Umbilical cord (tissue), 2 donors: ENCODE data around the gene SRPK2. TPM values are rescaled to one million over a fixed set of nuclear protein-coding genes. Genes with fewer than 3 reads are reported as not detected.
A peak's percentile ranks its signal among the peaks of the same experiment; 100 is the strongest.
"Not testable (repeated sequence)": the region's sequence is repeated elsewhere in the genome, so short reads cannot be mapped to it uniquely, and the experiment has no call there.

Experiments used
- DNase-seq: peaks from one replicate; pipeline ENCODE4 v3.0.0-alpha.2; 2015; ENCODE audit warnings: low spot score
- total RNA-seq: library from RNA; depleted of rRNA; stranded (reverse); fragments of >200 nt; gene quantifications from one replicate; pipeline ENCODE4 v1.2.3, GENCODE V29; 2014; ENCODE audit warnings: low replicate concordance; ENCODE audit not compliant: insufficient read depth

The SRPK2 gene
- total RNA-seq, 1 donor from 2014 or later: 59.7 TPM

DNA sequence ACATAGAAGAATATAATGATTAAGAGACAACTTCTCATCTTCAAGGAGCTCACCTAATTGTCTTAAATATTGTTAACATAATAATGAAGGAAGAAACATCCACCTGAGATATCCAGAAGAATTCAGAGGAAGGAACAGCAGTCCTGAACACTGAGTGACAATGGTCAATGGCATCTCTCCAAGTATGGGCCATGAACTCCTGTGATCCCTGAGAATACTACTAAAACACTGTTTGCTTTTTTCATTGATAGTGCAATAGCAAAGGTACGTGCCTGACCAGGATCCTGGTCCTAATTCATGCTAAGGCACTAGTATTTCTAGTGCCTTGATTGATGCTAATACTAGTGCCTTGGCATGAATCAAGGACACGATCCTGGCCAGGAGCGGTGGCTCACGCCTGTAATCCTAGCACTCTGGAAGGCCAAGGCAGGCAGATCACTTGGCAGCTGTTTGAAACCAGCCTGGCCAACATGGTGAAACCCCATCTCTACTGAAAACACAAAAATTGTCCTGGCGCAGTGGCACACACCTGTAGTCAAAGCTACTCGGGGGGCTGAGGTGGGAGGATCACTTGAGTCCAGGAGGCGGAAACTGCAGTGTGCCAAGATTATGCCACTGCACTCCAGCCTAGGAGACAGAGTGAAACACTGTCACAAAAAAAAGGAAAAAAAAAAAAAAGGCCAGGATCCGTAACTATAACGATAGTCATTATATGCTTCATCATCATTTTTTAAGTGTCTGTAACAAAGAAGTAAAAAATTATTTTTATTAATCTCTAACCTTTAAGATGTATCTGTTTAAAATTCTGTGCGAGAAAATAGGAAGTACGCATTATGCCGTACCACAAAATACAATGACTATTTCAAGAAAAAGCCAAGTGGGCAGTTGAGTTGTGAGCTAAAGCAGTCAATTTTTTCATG lies 49.1 kb downstream of the SRPK2 start:
- DNase-seq: no peak

DNA sequence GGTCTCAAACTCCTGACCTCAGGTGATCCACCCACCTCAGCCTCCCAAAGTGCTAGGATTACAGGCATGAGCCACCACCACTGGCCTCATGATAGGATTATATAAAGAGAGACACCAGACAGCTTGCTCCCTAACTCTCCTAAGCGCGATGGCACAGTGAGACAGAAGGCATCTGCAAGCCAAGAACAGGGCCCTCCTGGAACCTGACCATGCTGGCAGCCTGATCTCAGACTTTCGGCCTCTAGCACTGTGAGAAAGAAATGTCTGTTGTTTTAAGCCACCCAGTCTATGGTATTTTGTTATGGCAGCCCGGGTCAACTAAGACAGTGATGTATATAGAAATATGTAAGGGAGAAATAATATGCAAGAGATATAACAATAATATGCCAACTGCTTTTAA lies 51.2 kb downstream of the SRPK2 start:
- DNase-seq: no peak

DNA sequence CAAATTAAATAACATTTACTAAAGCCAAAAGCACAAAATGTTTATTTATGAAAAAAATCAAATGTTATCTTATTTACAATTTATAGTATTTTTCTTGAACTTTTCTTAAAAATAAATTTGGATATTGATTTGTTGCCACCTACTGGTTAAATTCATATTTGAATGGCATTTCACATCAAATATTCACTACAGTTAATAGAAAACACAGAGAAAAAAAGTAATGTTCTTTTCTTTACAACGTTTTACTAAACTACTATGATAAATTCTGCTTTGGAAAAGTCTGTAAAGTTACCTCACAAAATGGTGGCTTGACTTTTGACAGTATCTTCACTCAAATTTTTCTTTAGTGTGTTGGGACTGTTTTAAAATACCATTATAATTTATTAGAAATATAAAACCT lies 52.7 kb downstream of the SRPK2 start:
- DNase-seq: no peak

DNA sequence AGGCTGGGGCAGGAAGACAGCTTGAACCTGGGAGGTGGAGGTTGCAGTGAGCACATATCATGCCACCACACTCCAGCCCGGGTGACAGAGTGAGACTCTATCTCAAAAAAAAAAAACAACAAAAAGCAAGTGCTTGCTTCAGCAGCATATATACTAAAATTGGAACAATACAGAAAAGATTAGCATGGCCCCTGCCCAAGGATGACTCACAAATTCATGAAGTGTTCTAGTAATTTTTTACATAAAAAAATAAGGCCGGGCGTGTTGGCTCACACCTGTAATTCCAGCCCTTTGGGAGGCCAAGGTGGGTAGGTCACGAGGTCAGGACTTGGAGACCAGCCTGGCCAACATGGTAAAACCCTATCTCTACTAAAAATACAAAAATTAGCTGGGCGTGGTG lies 56.1 kb downstream of the SRPK2 start:
- not testable (repeated sequence) for DNase-seq

DNA sequence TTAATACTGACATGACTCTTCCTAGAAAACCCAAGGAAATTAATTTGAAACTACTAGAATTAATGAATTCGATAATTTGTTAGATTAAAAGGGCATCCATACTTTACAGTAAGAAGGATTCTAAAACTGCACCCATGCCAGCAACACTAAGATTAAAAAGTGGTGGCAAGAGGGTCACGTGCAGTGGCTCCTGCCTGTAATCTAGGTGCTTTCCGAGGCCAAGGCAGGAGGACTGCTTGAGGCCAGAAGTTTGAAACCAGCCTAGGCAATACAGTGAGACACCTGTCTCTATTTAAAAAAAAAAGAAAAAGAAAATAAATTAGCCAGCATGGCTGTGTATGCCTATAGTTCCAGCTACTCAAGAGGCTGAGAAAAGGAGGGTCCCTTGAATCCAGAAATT lies 58.2 kb downstream of the SRPK2 start:
- DNase-seq: no peak

DNA sequence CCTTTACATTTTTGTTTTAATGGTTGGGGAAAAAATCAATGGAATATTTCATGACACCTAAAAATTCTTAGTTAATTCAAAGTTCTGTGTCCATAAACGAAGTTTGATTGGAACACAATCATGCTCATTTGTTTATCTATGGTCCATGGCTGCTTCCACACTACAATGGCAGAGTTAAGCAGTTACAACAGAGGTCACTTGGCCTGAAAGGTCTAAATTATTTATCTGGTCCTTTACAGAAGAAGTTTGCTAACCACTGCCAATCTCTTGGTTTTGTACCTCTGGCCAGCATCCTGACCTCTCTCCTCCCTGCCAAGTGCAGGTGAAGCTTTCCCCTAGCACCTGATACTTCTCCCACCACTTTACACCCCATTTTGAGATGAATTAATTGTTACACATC lies 61.5 kb downstream of the SRPK2 start:
- DNase-seq: no peak

DNA sequence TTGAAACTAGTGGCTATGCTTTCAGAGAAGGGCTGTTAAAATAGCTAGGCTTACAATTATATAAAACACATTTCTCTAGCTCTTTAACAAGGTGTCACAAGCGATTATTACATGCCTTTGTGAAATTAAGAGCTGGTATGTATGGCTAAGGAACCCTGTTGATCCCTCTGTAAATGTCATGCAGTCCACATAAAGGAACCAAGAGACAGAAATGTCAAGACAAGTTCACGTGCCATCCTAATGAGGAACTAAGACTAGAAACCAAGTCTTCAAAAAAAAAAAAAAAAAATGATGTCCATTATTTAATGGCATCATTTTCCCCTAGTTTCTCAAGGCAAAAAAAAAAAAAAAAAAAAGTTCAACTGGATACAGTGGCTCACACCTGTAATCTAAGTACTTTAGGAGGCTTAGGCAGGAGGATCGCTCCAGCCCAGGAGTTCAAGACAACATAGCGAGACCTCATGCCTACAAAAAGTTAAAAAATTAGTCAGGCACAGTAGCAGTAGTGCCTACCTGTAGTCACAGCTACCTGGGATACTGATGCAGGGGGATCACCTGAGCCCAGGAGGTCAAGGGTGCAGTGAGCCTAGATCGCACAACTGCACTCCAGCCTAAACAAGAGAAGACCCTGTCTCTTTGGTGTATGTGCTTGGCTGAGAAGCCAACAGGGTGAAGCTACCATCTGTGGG lies 63.4 kb downstream of the SRPK2 start:
- no peak for DNase-seq

DNA sequence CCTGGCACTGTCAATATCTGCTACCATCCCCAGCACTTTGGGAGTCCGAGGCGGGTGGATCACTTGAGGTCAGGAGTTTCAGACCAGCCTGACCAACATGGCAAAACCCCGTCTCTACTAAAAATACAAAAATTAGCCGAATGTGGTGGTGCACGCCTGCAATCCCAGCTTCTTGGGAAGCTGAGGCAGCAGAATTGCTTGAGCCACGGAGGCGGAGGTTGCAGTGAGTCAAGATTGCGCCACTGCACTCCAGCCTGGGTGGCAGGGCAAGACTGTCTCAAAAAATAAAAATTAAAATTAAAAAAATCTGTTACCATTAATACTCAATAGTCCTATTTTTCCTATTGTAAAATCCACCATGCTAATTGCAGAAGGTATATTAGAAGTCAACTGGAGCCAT lies 64.1 kb downstream of the SRPK2 start:
- DNase-seq: not testable (repeated sequence)

DNA sequence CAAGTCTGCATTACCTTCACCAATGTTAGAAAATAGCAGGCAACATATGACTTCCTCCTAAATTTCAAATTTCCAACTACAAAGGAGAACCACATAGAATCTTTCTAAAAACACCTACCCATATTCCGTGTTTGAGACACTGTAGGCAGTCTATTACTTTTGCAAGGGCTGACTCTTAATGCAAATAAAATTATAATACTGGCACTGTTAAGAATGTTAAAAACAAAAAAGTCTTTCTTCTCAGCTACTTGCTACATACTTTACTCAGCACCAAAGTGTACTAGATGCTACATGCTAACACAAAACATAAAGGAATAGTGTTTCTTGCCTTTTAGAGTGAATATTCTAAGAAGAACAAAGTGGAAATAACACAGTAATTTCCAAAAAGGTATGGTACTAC lies 65.4 kb downstream of the SRPK2 start:
- no peak for DNase-seq

DNA sequence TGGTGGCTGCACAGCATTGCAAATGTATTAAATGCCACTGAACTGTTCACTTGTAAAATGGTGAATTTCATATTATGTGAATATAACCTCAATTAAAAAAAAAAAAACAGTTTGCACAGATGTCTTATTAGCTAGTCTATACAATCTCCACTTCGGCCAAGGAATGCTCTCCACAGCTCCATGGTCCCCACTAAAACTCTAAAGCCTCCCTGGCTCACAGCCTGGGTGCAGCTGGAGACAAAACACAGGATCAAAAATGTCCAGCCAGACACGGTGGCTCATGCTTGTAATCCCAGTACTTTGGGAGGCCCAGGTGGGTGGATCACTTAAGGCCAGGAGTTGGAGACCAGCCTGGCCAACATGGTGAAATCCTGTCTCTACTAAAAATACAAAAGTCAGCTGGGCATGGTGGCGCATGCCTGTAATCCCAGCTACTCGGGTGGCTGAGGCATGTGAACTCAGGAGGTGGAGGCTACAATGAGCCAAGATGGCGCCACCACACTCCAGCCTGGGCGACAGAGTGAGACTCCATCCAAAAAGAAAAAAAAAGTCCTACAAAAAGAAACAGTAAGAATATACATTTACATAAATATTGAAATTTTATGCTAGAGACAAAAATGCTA lies 66.0 kb downstream of the SRPK2 start:
- DNase-seq: peak; percentile 80

DNA sequence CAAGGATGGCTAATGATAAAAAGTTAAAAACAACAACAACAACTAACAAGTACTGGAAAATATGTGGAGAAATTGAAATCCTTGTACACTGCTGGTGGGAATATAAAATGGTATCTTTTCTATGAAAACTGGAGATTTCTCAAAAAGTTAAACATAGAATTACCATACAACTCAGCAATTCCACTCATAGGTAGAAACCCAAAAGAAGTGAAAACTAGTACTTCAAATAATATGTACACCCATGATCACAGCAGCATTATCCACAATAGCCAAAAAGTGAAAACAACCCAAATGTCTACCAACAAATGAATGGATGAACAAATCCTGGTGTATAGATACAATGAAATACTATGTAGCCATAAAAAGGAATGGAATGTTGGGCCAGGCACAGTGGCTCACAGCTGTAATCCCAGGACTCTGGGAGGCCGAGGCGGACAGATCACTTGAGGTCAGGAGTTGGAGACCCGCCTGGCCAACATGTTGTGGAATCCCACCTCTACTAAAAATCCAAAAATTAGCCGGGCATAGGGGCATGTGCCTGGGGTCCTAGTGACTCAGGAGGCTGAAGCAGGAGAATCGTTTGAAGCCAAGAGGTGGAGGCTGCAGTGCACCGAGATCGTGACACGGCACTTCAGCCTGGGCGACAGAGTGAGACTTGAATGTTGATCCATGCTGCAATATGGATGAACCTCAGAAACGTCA lies 66.8 kb downstream of the SRPK2 start:
- DNase-seq: no peak

DNA sequence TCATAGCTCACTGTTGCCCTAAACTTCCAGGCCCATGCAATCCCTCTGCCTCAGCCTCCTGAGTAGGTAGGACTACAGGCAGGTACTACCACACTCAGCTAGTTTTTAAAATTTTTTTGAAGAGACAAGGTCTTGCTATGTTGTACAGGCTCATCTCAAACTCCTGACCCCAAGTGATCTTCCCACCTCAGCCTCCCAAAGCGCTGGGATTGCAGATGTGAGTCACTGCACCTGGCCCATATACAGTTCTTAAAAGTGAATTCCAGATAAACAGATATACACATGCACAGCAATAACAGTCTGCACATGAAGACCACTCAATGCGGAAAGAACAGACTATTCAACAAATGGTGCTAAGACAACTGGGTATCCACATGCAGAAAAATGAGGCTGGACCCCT lies 67.8 kb downstream of the SRPK2 start:
- no peak for DNase-seq

DNA sequence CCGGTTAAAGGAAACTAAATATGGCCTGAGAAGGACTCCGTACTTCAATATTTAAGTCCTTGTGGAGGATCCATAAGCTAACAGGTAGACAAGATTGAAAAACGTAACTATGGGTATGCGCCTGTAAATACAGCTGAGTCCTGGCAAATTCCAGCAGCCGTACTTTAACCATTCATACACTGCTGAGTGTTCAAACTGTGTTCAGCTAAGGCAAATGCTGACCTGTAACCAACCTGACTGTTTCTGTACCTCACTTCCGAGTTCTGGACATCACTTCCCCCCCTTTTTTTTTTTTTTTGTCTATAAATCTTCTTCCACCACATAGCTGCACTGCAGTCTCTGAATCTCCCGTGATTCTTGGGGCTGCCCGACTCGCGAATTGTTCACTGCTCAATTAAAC lies 69.1 kb downstream of the SRPK2 start:
- no peak for DNase-seq

DNA sequence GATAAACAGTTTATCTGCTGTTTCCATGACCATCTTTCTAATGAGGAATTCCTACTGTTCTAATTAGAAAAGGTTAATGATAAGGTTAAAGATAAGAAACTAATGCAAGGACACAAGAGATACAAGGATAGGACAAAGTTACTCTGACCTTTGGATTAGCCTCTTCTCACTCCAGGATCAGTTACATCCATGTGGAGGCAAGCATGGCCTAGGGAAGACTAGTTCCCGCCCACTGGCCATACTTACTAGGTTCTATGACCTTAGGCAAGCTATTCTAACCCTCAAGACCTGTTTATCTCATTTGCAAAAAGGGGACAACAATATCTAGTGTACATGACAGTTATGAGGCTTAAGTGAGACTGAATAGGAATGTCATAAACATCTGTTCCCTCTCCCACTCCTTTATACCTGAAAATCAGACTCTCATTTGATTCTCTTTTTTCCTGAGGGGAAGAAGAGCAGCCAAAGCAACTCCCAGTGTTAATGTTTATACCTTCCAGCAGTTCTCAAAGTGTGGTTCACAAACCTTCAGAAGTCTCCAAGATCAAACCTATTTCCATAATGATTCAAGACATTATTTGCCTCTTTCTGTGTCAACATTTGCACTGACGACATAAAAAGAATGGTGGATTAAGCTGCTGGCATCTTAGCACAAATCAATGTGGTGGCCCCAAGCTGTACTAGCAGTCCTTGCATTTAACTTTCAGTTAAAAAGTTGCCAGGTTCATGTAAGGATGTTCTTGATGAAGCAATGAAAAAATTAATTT lies 72.0 kb downstream of the SRPK2 start:
- no peak for DNase-seq

DNA sequence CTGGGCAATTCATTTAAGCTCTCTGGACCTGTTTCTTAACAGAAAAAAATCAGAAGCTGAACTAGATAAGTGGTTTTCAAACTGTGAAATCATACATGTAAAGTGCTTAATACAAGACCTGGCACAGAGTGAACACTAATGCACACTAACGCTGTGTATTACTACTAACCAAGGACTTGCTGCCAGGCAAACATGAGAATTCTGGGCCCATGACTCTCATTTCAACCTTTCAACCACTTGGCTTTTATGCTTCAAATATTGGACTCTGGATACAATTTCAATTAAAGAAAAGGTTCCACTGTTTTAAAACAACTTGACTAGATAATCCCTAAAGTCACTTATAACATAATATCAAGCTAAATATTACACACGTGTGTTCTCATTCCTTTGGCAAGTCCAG lies 73.4 kb downstream of the SRPK2 start:
- no peak for DNase-seq

DNA sequence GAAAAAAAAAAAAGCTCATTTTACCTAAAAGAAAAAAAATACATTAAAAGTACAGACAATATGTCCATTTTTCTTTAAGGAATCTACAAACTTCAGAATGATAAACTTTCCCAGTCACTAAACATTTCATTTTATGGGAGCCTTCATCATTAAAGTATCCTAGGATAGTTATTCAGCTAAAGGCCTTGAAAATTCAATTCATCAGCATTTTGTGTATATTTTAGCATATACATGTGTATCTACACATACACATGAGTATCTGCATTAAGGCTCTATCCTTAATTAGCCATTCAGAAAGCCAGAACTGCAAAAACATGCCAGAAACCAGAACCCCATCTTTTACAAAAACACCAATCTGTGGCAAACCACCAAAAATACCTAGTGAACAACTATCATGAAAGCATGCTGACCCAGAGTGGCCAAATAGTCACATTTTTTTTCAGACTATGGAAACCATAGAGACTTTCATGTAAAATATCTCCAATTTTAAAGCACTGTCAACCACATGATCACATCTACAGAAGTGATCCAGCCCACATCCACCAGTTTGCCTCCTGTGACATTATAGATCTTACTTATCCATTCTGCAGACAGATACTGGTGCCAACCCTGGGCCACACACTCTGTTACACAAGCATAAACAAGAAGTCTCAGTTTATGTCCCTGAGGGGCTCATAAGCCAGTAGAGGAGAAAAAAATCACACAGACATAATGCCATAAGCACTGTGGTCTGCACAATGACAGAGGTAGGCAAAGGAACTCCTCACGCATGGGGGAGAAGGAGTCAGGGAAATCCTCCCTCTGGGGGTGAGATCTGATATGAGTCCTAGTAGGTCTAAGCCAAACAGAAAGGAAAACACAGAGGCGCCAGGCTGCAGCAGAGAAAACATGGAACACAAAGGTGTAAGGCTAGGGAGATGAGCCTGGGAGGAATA lies 79.2 kb downstream of the SRPK2 start:
- no peak for DNase-seq

DNA sequence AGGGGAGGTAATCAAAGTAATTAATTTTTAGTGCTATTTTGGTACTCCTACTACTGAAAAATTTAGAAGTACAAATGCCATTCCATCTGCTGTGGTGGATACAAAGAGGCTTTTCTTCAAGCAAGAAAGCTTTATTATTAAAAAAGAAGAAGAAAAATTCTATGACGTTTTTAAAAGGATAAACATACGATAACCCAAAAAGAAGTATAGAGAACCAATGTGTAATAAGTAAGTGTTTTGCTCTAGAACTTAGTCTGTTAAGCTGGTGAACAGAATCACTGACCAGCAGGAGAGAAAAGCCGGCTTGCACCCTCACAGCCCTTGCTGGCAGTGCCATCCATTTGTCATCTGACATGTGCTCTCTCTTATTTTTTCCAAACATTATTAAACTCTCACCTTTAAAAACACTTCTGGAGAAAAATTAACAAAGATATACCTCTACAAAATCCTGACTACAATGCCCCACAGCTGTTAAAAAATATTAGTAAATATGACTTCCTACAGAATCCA lies 81.5 kb downstream of the SRPK2 start:
- DNase-seq: no peak

DNA sequence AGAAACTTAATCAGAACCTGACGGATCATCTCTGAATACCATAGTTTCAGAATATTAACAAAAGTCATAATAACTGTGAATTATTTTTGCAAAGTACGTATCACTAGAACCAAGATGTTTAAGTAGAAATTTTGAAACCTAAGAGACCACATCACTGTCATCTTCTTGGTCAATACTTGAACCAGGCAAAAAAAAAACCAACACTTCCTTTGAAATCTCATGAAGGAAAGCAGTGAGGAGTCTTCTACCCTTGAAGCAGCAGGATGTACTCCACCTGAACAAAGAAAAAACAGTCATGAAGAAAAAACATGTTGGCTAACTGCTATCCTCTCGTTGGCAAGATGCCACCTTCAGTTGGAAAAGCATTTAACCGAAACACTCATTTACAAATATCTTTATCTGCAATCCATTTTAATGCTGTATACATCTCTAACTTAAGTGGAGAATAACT lies 82.4 kb downstream of the SRPK2 start:
- DNase-seq: no peak

DNA sequence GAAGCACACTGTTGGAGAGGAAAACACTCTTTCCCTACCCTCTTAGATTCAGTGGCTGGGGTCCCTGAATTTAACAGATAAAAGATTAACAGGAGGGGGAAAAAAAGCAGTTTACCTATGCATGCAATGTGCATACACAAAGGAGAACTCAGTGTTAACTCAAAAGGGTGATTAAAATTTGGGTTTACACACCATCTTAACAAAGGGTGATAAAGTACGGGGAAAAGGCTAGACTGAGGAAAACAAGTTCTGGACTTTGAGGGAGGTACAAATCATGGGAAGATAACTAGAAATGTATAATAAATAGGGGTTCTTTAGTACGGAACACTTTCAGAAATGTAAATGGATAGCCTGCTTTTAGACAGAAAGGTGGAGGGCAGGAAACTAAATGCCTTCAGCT lies 83.1 kb downstream of the SRPK2 start:
- no peak for DNase-seq
